Rectal smooth muscle tissue (tissue), 1 donor: Measurements from ENCODE around the gene NOL4L.

Experiments used
- H3K27ac ChIP-seq: one replicate; pipeline ENCODE4 v1.7.0; 2013; ENCODE audit warnings: low read depth, low read length, inconsistent platforms
- H3K27me3 ChIP-seq: one replicate; pipeline ENCODE4 v1.7.0; 2013; ENCODE audit warnings: low read length; ENCODE audit not compliant: control insufficient read depth, insufficient read depth
- H3K36me3 ChIP-seq: one replicate; pipeline ENCODE4 v1.7.0; 2013; ENCODE audit warnings: low read length; ENCODE audit not compliant: control insufficient read depth, insufficient read depth
- H3K4me1 ChIP-seq: one replicate; pipeline ENCODE4 v1.7.0; 2013; ENCODE audit warnings: low read length; ENCODE audit not compliant: control insufficient read depth, insufficient read depth
- H3K4me3 ChIP-seq: one replicate; pipeline ENCODE4 v1.7.0; 2013; ENCODE audit warnings: low read length
- H3K9ac ChIP-seq: one replicate; pipeline ENCODE4 v1.7.0; 2013; ENCODE audit warnings: low read length

NOL4L gene

GRCh38 chr20:32585011-32585585 is at the start of gene NOL4L:
TSS of gene NOL4L (minus strand) at chr20:32585333. CDS start at chr20:32584890, 443 bp downstream.
- Histone ChIP-seq H3K36me3 (no peaks in the 10 kb centered on the region), H3K4me3 (peak within 1 kb of the TSS; percentile 80), H3K27me3 (peaks cover 3% of the 10 kb centered on the region), H3K27ac (no peak within 1 kb of the TSS), H3K4me1 (no peaks in the 10 kb centered on the region), H3K9ac (no peak within 1 kb of the TSS)

GRCh38 chr20:32634041-32634805 is 49.1 kb upstream of the NOL4L start:
- no peak overlapping the region for H3K4me3 ChIP-seq
- peaks cover 7% of the 10 kb centered on the region for H3K27me3 ChIP-seq
- H3K9ac ChIP-seq: no peak overlapping the region
- no peak overlapping the region for H3K27ac ChIP-seq
- H3K36me3 ChIP-seq: no peaks in the 10 kb centered on the region
- no peaks in the 10 kb centered on the region for H3K4me1 ChIP-seq

GRCh38 chr20:32632461-32633354 is 47.6 kb upstream of the NOL4L start:
- Histone ChIP-seq H3K36me3 (no peaks in the 10 kb centered on the region), H3K27ac (no peak overlapping the region), H3K9ac (no peak overlapping the region), H3K4me3 (no peak overlapping the region), H3K27me3 (peaks cover 3% of the 10 kb centered on the region), H3K4me1 (peaks cover under 1% of the 10 kb centered on the region)

GRCh38 chr20:32631933-32632460 is 46.9 kb upstream of the NOL4L start:
- Histone ChIP-seq H3K4me3 (no peak overlapping the region), H3K27ac (no peak overlapping the region), H3K9ac (no peak overlapping the region), H3K27me3 (peaks cover 2% of the 10 kb centered on the region), H3K36me3 (no peaks in the 10 kb centered on the region), H3K4me1 (peaks cover 3% of the 10 kb centered on the region)

GRCh38 chr20:32629813-32630212 is 44.7 kb upstream of the NOL4L start:
- H3K36me3 ChIP-seq: no peaks in the 10 kb centered on the region
- H3K9ac ChIP-seq: no peak overlapping the region
- peaks cover 3% of the 10 kb centered on the region for H3K4me1 ChIP-seq
- H3K4me3 ChIP-seq: no peak overlapping the region
- H3K27ac ChIP-seq: no peak overlapping the region
- H3K27me3 ChIP-seq: no peaks in the 10 kb centered on the region

GRCh38 chr20:32628960-32629530 is 43.9 kb upstream of the NOL4L start:
- H3K4me3 ChIP-seq: no peak overlapping the region
- H3K27me3 ChIP-seq: no peaks in the 10 kb centered on the region
- H3K4me1 ChIP-seq: peaks cover 3% of the 10 kb centered on the region
- H3K9ac ChIP-seq: no peak overlapping the region
- H3K27ac ChIP-seq: no peak overlapping the region
- H3K36me3 ChIP-seq: no peaks in the 10 kb centered on the region

- H3K27ac ChIP-seq: no peak overlapping the region
- no peak overlapping the region for H3K9ac ChIP-seq
- H3K4me1 ChIP-seq: peaks cover 3% of the 10 kb centered on the region
- H3K36me3 ChIP-seq: no peaks in the 10 kb centered on the region
- H3K27me3 ChIP-seq: no peaks in the 10 kb centered on the region
- H3K4me3 ChIP-seq: peak overlapping the region; percentile 28
These were observed 41.9 kb upstream of the NOL4L start for GRCh38 chr20:32626859-32627636.

GRCh38 chr20:32626407-32626806 is 41.3 kb upstream of the NOL4L start:
- Histone ChIP-seq H3K27me3 (no peaks in the 10 kb centered on the region), H3K4me3 (no peak overlapping the region), H3K4me1 (peaks cover 3% of the 10 kb centered on the region), H3K9ac (no peak overlapping the region), H3K36me3 (no peaks in the 10 kb centered on the region), H3K27ac (no peak overlapping the region)

GRCh38 chr20:32625996-32626395 is 40.9 kb upstream of the NOL4L start:
- Histone ChIP-seq H3K27ac (no peak overlapping the region), H3K4me3 (no peak overlapping the region), H3K36me3 (no peaks in the 10 kb centered on the region)

GRCh38 chr20:32624687-32625345 is 39.7 kb upstream of the NOL4L start:
- Histone ChIP-seq H3K27ac (no peak overlapping the region), H3K27me3 (no peaks in the 10 kb centered on the region), H3K4me1 (peaks cover 3% of the 10 kb centered on the region), H3K9ac (no peak overlapping the region), H3K36me3 (no peaks in the 10 kb centered on the region), H3K4me3 (no peak overlapping the region)

More at GRCh38 chr20:32625996-32626395, 40.9 kb upstream of the NOL4L start:
- H3K27me3 ChIP-seq: no peaks in the 10 kb centered on the region
- peaks cover 3% of the 10 kb centered on the region for H3K4me1 ChIP-seq
- no peak overlapping the region for H3K9ac ChIP-seq

- H3K36me3 ChIP-seq: no peaks in the 10 kb centered on the region
- no peak overlapping the region for H3K4me3 ChIP-seq
- no peaks in the 10 kb centered on the region for H3K27me3 ChIP-seq
- H3K9ac ChIP-seq: no peak overlapping the region
- H3K4me1 ChIP-seq: peaks cover 3% of the 10 kb centered on the region
- H3K27ac ChIP-seq: no peak overlapping the region
These were observed 38.6 kb upstream of the NOL4L start for GRCh38 chr20:32623667-32624157.
